H9 (cell line): ENCODE results near the gene TOMM70. TPM values are rescaled to one million over a fixed set of nuclear protein-coding genes. Genes with fewer than 3 reads are reported as not detected.

Experiments used
- DNase-seq: peaks from one replicate; pipeline ENCODE4 v3.0.0-alpha.2; 2017
- H2AFZ ChIP-seq: one replicate; pipeline ENCODE4 v1.6.1; 2013; ENCODE audit warnings: mild to moderate bottlenecking, low read length, control low read depth, moderate library complexity
- H2AK5ac ChIP-seq: 2 replicates; pipeline ENCODE4 v1.6.1; 2013; ENCODE audit warnings: low read length, control low read depth, mixed read lengths; ENCODE audit not compliant: insufficient read length
- H2BK120ac ChIP-seq: one replicate; pipeline ENCODE4 v1.6.1; 2013; ENCODE audit warnings: low read depth, mild to moderate bottlenecking, low read length, control low read depth, inconsistent platforms; ENCODE audit not compliant: poor library complexity, severe bottlenecking
- H2BK12ac ChIP-seq: 2 replicates; pipeline ENCODE4 v1.6.1; 2013; ENCODE audit warnings: low read length, control low read depth, mixed read lengths, low read depth; ENCODE audit not compliant: insufficient read length
- H2BK15ac ChIP-seq: 2 replicates; pipeline ENCODE4 v1.6.1; 2013; ENCODE audit warnings: low read depth, low read length, control low read depth
- H2BK20ac ChIP-seq: one replicate; pipeline ENCODE4 v1.6.1; 2013; ENCODE audit warnings: low read depth, mild to moderate bottlenecking, low read length, control low read depth, inconsistent platforms; ENCODE audit not compliant: poor library complexity, severe bottlenecking
- H2BK5ac ChIP-seq: 2 replicates; pipeline ENCODE4 v1.6.1; 2013; ENCODE audit warnings: low read length, control low read depth, mixed read lengths; ENCODE audit not compliant: insufficient read length
- H3K14ac ChIP-seq: 2 replicates; pipeline ENCODE4 v1.6.1; 2013; ENCODE audit warnings: low read length, control low read depth; ENCODE audit not compliant: insufficient read depth
- H3K18ac ChIP-seq: 2 replicates; pipeline ENCODE4 v1.6.1; 2013; ENCODE audit warnings: low read depth, mild to moderate bottlenecking, mixed read lengths, low read length, control low read depth; ENCODE audit not compliant: insufficient read length
- H3K23ac ChIP-seq: 2 replicates; pipeline ENCODE4 v1.6.1; 2013; ENCODE audit warnings: low read length, control low read depth, mixed read lengths, low read depth; ENCODE audit not compliant: insufficient read length
- H3K23me2 ChIP-seq: 2 replicates; pipeline ENCODE4 v1.6.1; 2013; ENCODE audit warnings: low read depth, mild to moderate bottlenecking, mixed read lengths, low read length, control low read depth; ENCODE audit not compliant: insufficient read length, poor library complexity, severe bottlenecking
- H3K27ac ChIP-seq: 2 replicates; pipeline ENCODE4 v1.5.1; 2013; ENCODE audit warnings: low read length, control low read depth, mixed read lengths, low read depth; ENCODE audit not compliant: insufficient read length
- H3K27me3 ChIP-seq: 2 replicates; pipeline ENCODE4 v1.6.1; 2013; ENCODE audit warnings: low read length, control low read depth, inconsistent platforms; ENCODE audit not compliant: insufficient read depth
- H3K4ac ChIP-seq: 2 replicates; pipeline ENCODE4 v1.6.1; 2013; ENCODE audit warnings: low read depth, mild to moderate bottlenecking, control low read depth, inconsistent platforms, low read length, moderate library complexity
- H3K4me1 ChIP-seq: 2 replicates; pipeline ENCODE4 v1.6.1; 2013; ENCODE audit warnings: low read length, control low read depth, inconsistent platforms; ENCODE audit not compliant: insufficient read depth
- H3K4me2 ChIP-seq: 2 replicates; pipeline ENCODE4 v1.6.1; 2013; ENCODE audit warnings: low read length, control low read depth, mixed read lengths; ENCODE audit not compliant: insufficient read length, insufficient read depth
- H3K56ac ChIP-seq: 2 replicates; pipeline ENCODE4 v1.6.1; 2013; ENCODE audit warnings: low read depth, mild to moderate bottlenecking, mixed read lengths, low read length, control low read depth; ENCODE audit not compliant: insufficient read length
- H3K79me1 ChIP-seq: 2 replicates; pipeline ENCODE4 v1.6.1; 2013; ENCODE audit warnings: low read depth, mild to moderate bottlenecking, moderate library complexity, low read length, control low read depth, inconsistent platforms; ENCODE audit not compliant: insufficient read depth, poor library complexity, severe bottlenecking
- H3K79me2 ChIP-seq: 2 replicates; pipeline ENCODE4 v1.6.1; 2013; ENCODE audit warnings: low read length, control low read depth, inconsistent platforms; ENCODE audit not compliant: insufficient read depth
- H3K9ac ChIP-seq: 2 replicates; pipeline ENCODE4 v1.6.1; 2013; ENCODE audit warnings: low read length, control low read depth, mixed read lengths; ENCODE audit not compliant: insufficient read length; ENCODE audit errors: extremely low read depth
- H3K9me3 ChIP-seq: one replicate; pipeline ENCODE4 v1.6.1; 2013; ENCODE audit warnings: low read depth, low read length, inconsistent platforms; ENCODE audit not compliant: control insufficient read depth
- H3T11ph ChIP-seq: one replicate; pipeline ENCODE4 v1.6.1; 2013; ENCODE audit warnings: mild to moderate bottlenecking, low read length, control low read depth, inconsistent platforms
- H4K20me1 ChIP-seq: one replicate; pipeline ENCODE4 v1.6.1; 2013; ENCODE audit not compliant: control insufficient read depth, insufficient read length, insufficient read depth
- H4K5ac ChIP-seq: 2 replicates; pipeline ENCODE4 v1.6.1; 2013; ENCODE audit warnings: low read depth, mild to moderate bottlenecking, mixed read lengths, low read length, control low read depth; ENCODE audit not compliant: insufficient read length
- H4K8ac ChIP-seq: replicated peaks from 2 replicates; pipeline ENCODE4 v1.6.1; 2013; ENCODE audit warnings: low read length, control low read depth, mixed read lengths, low read depth; ENCODE audit not compliant: insufficient read length
- H4K91ac ChIP-seq: 2 replicates; pipeline ENCODE4 v1.6.1; 2013; ENCODE audit warnings: low read depth, mild to moderate bottlenecking, moderate library complexity, mixed read lengths, low read length, control low read depth; ENCODE audit not compliant: insufficient read length
- H3K27ac Mint-ChIP-seq, 3 experiments: 2 replicates in 2 of 3; 3 replicates in 1 of 3; pipeline ENCODE4 v1.8.0; 2020 to 2021; ENCODE audit warnings: mixed read lengths in 3 of 3, mild to moderate bottlenecking in 1 of 3, moderate library complexity in 1 of 3
- H3K27me3 Mint-ChIP-seq: 2 replicates; pipeline ENCODE4 v1.8.0; 2021; ENCODE audit warnings: low read depth, mild to moderate bottlenecking, moderate library complexity, mixed read lengths
- H3K36me3 Mint-ChIP-seq, 3 experiments: 2 replicates in 2 of 3; 3 replicates in 1 of 3; pipeline ENCODE4 v1.8.0; 2020 to 2021; ENCODE audit warnings: low read depth in 3 of 3, mixed read lengths in 3 of 3; ENCODE audit not compliant: insufficient read depth in 1 of 3
- H3K4me1 Mint-ChIP-seq, 2 experiments: 2 replicates each; pipeline ENCODE4 v1.8.0; 2020; ENCODE audit warnings: mixed read lengths in 2 of 2
- H3K4me3 Mint-ChIP-seq, 2 experiments: 2 replicates in 1 of 2; 3 replicates in 1 of 2; pipeline ENCODE4 v1.8.0; 2020 to 2021; ENCODE audit warnings: mild to moderate bottlenecking in 2 of 2, mixed read lengths in 2 of 2, moderate library complexity in 1 of 2
- H3K9me3 Mint-ChIP-seq, 2 experiments: 2 replicates in 1 of 2; 3 replicates in 1 of 2; pipeline ENCODE4 v1.8.0; 2020; ENCODE audit warnings: mild to moderate bottlenecking in 2 of 2, mixed read lengths in 2 of 2, moderate library complexity in 1 of 2
- total RNA-seq: library from RNA; stranded (reverse); gene quantifications from 2 replicates; pipeline ENCODE4 v1.2.1, GENCODE V29; 2021
- TF ChIP-seq, protein P1 (sequence below): fragments of 200-600 bp; sonication (generic); conservative IDR thresholded peaks from 3 replicates; pipeline ENCODE4 v1.8.0; 2021; ENCODE audit warnings: antibody characterized with exemption, mild to moderate bottlenecking

Gene TOMM70
- total RNA-seq, 1 experiment from 2014 or later: 53.0 TPM

DNA sequence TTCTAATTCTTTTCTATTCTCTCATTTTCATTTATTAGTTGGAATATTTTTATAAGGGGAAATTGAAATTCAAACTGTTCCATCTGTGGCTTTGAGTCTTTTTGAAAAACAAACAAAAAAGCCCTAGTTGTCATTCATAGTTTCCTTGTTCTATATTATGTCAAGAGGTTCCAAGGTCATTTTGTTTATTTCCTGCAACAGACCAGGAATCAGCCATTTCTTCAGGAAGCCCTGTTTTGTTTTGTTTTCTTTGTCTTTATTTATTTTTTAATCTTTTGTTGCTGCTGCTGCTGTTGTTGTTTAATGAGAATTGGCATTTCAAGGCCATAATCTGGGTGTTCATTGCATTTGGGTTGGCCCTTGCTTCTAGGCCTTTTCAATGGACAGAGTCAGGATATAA, 15.3 kb upstream of the TOMM70 start:
- no peak overlapping the region for H3K18ac ChIP-seq
- H4K8ac ChIP-seq: no peak overlapping the region
- H2BK5ac ChIP-seq: no peak overlapping the region
- H2BK20ac ChIP-seq: no peak overlapping the region
- no peaks in the 10 kb centered on the region for H3K23me2 ChIP-seq
- peaks cover 5% of the 10 kb centered on the region; the same call in 1 of the 2 replicates for H3K4me1 ChIP-seq
- Mint-ChIP-seq H3K4me1 (peaks cover 41 to 47% of the 10 kb centered on the region in 2 experiments), H3K4me3 (no peak overlapping the region), H3K36me3 (peaks cover 12 to 42% (median 13%) of the 10 kb centered on the region in 3 experiments), H3K27me3 (no peaks in the 10 kb centered on the region), H3K9me3 (peaks cover 1 to 2% of the 10 kb centered on the region in 2 experiments; a peak in 2 of 5 replicates), H3K27ac (no peak overlapping the region)
- no peak overlapping the region for H2BK12ac ChIP-seq
- no peak for DNase-seq
- H2AK5ac ChIP-seq: no peak overlapping the region
- no peaks in the 10 kb centered on the region for H3K79me1 ChIP-seq
- no peak overlapping the region for H3K14ac ChIP-seq
- no peak overlapping the region for H4K5ac ChIP-seq
- H4K91ac ChIP-seq: no peak overlapping the region
- H3K23ac ChIP-seq: no peak overlapping the region
- no peak overlapping the region for H3K4me2 ChIP-seq
- H3K27me3 ChIP-seq: no peaks in the 10 kb centered on the region
- H2BK15ac ChIP-seq: no peak overlapping the region
- no peaks in the 10 kb centered on the region for H4K20me1 ChIP-seq
- no peak overlapping the region for H3K27ac ChIP-seq
- H3K56ac ChIP-seq: no peak overlapping the region
- H3K9ac ChIP-seq: no peak overlapping the region
- no peak overlapping the region for H3K4ac ChIP-seq
- TF ChIP-seq, protein P1, sequence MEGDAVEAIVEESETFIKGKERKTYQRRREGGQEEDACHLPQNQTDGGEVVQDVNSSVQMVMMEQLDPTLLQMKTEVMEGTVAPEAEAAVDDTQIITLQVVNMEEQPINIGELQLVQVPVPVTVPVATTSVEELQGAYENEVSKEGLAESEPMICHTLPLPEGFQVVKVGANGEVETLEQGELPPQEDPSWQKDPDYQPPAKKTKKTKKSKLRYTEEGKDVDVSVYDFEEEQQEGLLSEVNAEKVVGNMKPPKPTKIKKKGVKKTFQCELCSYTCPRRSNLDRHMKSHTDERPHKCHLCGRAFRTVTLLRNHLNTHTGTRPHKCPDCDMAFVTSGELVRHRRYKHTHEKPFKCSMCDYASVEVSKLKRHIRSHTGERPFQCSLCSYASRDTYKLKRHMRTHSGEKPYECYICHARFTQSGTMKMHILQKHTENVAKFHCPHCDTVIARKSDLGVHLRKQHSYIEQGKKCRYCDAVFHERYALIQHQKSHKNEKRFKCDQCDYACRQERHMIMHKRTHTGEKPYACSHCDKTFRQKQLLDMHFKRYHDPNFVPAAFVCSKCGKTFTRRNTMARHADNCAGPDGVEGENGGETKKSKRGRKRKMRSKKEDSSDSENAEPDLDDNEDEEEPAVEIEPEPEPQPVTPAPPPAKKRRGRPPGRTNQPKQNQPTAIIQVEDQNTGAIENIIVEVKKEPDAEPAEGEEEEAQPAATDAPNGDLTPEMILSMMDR: no peak
- H2AFZ ChIP-seq: no peak overlapping the region
- no peak overlapping the region for H3T11ph ChIP-seq
- H3K9me3 ChIP-seq: no peaks in the 10 kb centered on the region
- no peaks in the 10 kb centered on the region; the same call in 1 of the 2 replicates for H3K79me2 ChIP-seq
- H2BK120ac ChIP-seq: no peak overlapping the region
